Sigmoid colon (tissue), 4 donors: ENCODE data around the gene IL3RA.

Source experiments
- POLR2A ChIP-seq, 2 donors: fragments of 450-650 bp; IDR thresholded peaks; one replicate each; pipeline ENCODE4 v1.6.1; 2016; ENCODE audit warnings: antibody characterized with exemption in 2 of 2, mild to moderate bottlenecking in 2 of 2, moderate library complexity in 2 of 2
- POLR2AphosphoS5 ChIP-seq, 4 donors: sonication (generic); formaldehyde crosslinking; IDR thresholded peaks; one replicate each; pipeline ENCODE4 v1.6.1; 2017; ENCODE audit warnings: antibody characterized with exemption in 4 of 4
- TF ChIP-seq, protein P1 (sequence below), 4 experiments: fragments of 450-650 bp in 3 of 4; fragments of 200-600 bp in 1 of 4; IDR thresholded peaks; one replicate each; pipeline ENCODE4 v1.5.1; 2016 to 2019; ENCODE audit warnings: antibody characterized with exemption in 4 of 4, mild to moderate bottlenecking in 3 of 4, moderate library complexity in 2 of 4

DNA sequence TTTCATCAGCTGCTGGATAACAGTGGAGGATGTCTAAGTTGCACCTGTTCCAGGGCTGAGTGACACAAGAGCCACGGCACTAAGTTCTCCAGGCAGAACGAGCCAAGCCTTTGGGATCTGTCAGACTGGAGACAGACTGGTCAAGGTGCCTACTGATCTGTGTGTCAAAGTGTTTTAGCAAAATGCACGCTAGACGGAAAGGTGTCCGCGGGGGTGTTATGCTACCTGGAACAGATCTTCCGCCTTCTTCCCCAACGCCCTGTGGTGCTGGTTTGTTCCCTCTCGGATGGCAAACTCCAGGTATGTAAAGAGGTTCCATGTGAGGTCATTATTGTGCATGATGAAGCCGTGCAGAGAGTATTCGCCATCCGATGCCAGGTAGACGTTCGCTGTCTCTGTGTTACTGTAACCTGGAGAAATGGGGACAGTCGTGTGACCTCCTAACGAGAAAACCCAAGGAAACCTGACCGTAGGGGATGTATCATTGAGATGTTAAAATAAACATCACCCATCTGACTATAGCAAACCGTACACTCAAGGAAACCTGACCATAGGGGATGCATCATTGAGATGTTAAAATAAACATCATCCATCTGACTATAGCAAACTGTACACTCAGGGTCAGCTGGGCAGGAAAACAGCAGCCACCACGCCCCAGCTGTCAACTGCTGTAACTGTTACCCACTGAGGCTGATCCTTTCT is 85.0 kb downstream of the IL3RA start:
- TF ChIP-seq, protein P1, sequence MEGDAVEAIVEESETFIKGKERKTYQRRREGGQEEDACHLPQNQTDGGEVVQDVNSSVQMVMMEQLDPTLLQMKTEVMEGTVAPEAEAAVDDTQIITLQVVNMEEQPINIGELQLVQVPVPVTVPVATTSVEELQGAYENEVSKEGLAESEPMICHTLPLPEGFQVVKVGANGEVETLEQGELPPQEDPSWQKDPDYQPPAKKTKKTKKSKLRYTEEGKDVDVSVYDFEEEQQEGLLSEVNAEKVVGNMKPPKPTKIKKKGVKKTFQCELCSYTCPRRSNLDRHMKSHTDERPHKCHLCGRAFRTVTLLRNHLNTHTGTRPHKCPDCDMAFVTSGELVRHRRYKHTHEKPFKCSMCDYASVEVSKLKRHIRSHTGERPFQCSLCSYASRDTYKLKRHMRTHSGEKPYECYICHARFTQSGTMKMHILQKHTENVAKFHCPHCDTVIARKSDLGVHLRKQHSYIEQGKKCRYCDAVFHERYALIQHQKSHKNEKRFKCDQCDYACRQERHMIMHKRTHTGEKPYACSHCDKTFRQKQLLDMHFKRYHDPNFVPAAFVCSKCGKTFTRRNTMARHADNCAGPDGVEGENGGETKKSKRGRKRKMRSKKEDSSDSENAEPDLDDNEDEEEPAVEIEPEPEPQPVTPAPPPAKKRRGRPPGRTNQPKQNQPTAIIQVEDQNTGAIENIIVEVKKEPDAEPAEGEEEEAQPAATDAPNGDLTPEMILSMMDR (IDR thresholded peaks at IDR 0.05) = no peak
- TF ChIP-seq POLR2A (IDR thresholded peaks at IDR 0.05) = no peak
- TF ChIP-seq POLR2AphosphoS5 (IDR thresholded peaks at IDR 0.05) = no peak
